ENCODE measurements around the gene PTPN9. TPM values are rescaled to one million over a fixed set of nuclear protein-coding genes. Genes with fewer than 3 reads are reported as not detected.

The PTPN9 gene
- 17.3 and 21.4 TPM in 2 replicates for total RNA-seq

GRCh38 chr15:75578948-75579920, at the start of gene PTPN9:
Gene PTPN9 (minus strand): TSS chr15:75579315. CDS start chr15:75578776, 539 bp downstream.

GRCh38 chr15:75625542-75626347, 46.6 kb upstream of the PTPN9 start, which contains the start of gene SNUPN:
Gene SNUPN (minus strand): TSS chr15:75625725. CDS start chr15:75621051, 4,674 bp downstream.

GRCh38 chr15:75451674-75452363, 127.3 kb downstream of the PTPN9 start, which contains the start of gene SIN3A:
Gene SIN3A (minus strand): TSS chr15:75451690. CDS start chr15:75430375, 21,315 bp downstream.

Other genes starting within 250 kb of the PTPN9 start
- 75.2 and 97.9 TPM in 2 replicates for gene COMMD4, start 243.3 kb downstream of the PTPN9 start, total RNA-seq
- 2.6 and 18.7 TPM in 2 replicates for gene NEIL1, start 232.3 kb downstream of the PTPN9 start, total RNA-seq
- gene MAN2C1, start 210.7 kb downstream of the PTPN9 start, total RNA-seq = 54.0 and 59.7 TPM in 2 replicates
- gene SIN3A, start 127.6 kb downstream of the PTPN9 start, total RNA-seq = 16.9 and 22.6 TPM in 2 replicates
- 27.3 and 40.9 TPM in 2 replicates for gene SNUPN, start 46.4 kb upstream of the PTPN9 start, total RNA-seq
- 91.4 and 112 TPM in 2 replicates for gene IMP3, start 60.9 kb upstream of the PTPN9 start, total RNA-seq
- gene SNX33, start 68.6 kb upstream of the PTPN9 start, total RNA-seq = 26.6 and 37.2 TPM in 2 replicates
- gene CSPG4, start 133.5 kb upstream of the PTPN9 start, total RNA-seq = 8.2 and 17.9 TPM in 2 replicates